CD8-positive, alpha-beta memory T cell (primary cell): Measurements from ENCODE around the gene SPIRE2. TPM values are rescaled to one million over a fixed set of nuclear protein-coding genes. Genes with fewer than 3 reads are reported as not detected.

Source experiments
- CTCF ChIA-PET: fragments of 350-600 bp; sonication (Branson Sonifier 250); formaldehyde crosslinking; loops from one replicate; lab custom pipeline; 2021; ENCODE audit warnings: antibody characterized with exemption; lab: Charles Lee
- POLR2A ChIA-PET: fragments of 350-600 bp; sonication (Branson Sonifier 250); formaldehyde crosslinking; loops from one replicate; lab custom pipeline; 2021; ENCODE audit warnings: antibody characterized with exemption; lab: Charles Lee
- DNase-seq, 5 donors: peaks; one replicate each; pipeline versions ENCODE4 v3.0.0 to v3.0.0-alpha.2; 2020 to 2022; ENCODE audit warnings: mixed read lengths in 1 of 5
- H3K27ac ChIP-seq: one replicate; pipeline ENCODE4 v1.7.0; 2013; ENCODE audit warnings: low read depth, mild to moderate bottlenecking, low read length, moderate library complexity
- H3K27me3 ChIP-seq: 2 replicates; pipeline ENCODE4 v1.7.0; 2013; ENCODE audit warnings: low read length, mild to moderate bottlenecking; ENCODE audit not compliant: insufficient read depth, poor library complexity, severe bottlenecking
- H3K36me3 ChIP-seq: 2 replicates; pipeline ENCODE4 v1.7.0; 2013; ENCODE audit warnings: mild to moderate bottlenecking, low read length, moderate library complexity; ENCODE audit not compliant: insufficient read depth
- H3K4me1 ChIP-seq: 2 replicates; pipeline ENCODE4 v1.7.0; 2013; ENCODE audit warnings: mild to moderate bottlenecking, low read length, moderate library complexity; ENCODE audit not compliant: insufficient read depth
- H3K4me3 ChIP-seq: 2 replicates; pipeline ENCODE4 v1.7.0; 2013; ENCODE audit warnings: mild to moderate bottlenecking, low read length
- H3K9me3 ChIP-seq: 2 replicates; pipeline ENCODE4 v1.7.0; 2013; ENCODE audit warnings: mild to moderate bottlenecking, low read length
- H3K27ac Mint-ChIP-seq, 8 donors: one replicate each; pipeline ENCODE4 v1.8.0; 2020 to 2021; ENCODE audit warnings: mixed read lengths in 8 of 8, mild to moderate bottlenecking in 6 of 8, inconsistent platforms in 3 of 8, moderate library complexity in 3 of 8
- H3K27me3 Mint-ChIP-seq, 2 donors: one replicate each; pipeline ENCODE4 v1.8.0; 2020 to 2021; ENCODE audit warnings: mixed read lengths in 2 of 2, mild to moderate bottlenecking in 1 of 2, moderate library complexity in 1 of 2
- H3K36me3 Mint-ChIP-seq, 3 donors: one replicate each; pipeline ENCODE4 v1.8.0; 2020 to 2021; ENCODE audit warnings: mixed read lengths in 3 of 3, inconsistent platforms in 1 of 3, mild to moderate bottlenecking in 1 of 3
- H3K4me1 Mint-ChIP-seq, 3 donors: one replicate each; pipeline ENCODE4 v1.8.0; 2020 to 2021; ENCODE audit warnings: mixed read lengths in 3 of 3, inconsistent platforms in 1 of 3, mild to moderate bottlenecking in 1 of 3
- H3K4me3 Mint-ChIP-seq, 7 donors: one replicate each; pipeline ENCODE4 v1.8.0; 2020 to 2021; ENCODE audit warnings: mixed read lengths in 7 of 7, mild to moderate bottlenecking in 6 of 7, moderate library complexity in 4 of 7, inconsistent platforms in 2 of 7
- H3K9me3 Mint-ChIP-seq, 5 donors: one replicate each; pipeline ENCODE4 v1.8.0; 2020 to 2022; ENCODE audit warnings: mixed read lengths in 5 of 5, mild to moderate bottlenecking in 3 of 5, moderate library complexity in 2 of 5, inconsistent platforms in 1 of 5
- polyA plus RNA-seq: library from polyadenylated mRNA; unstranded; fragments of 300-500 nt; fragmentation: Illumina TruSeq; gene quantifications from one replicate; pipeline ENCODE4 v1.2.3, GENCODE V29; 2021
- total RNA-seq, 2 experiments: library from RNA; stranded (reverse); gene quantifications; one replicate each; pipeline ENCODE4 v1.2.3, GENCODE V29; 2021

SPIRE2 gene
- total and polyA plus RNA-seq, 3 experiments from 2014 or later: 0.18 to 1.4 (median 0.37) TPM

- Mint-ChIP-seq H3K4me1 (peaks cover 16 to 27% (median 21%) of the 10 kb centered on the region in 3 donors), H3K27me3 (no peaks in the 10 kb centered on the region), H3K4me3 (peak overlapping the region in 5 of 7 donors; percentile 46 to 67 (median 54)), H3K9me3 (no peaks in the 10 kb centered on the region), H3K36me3 (no peaks in the 10 kb centered on the region), H3K27ac (peak overlapping the region in 5 of 8 donors; percentile 52 to 89 (median 68))
- no peaks in the 10 kb centered on the region for H3K9me3 ChIP-seq
- no peak overlapping the region for H3K27ac ChIP-seq
- CTCF ChIA-PET: interaction anchor here (2.3 kb wide), 1 partner anchor 17 kb away, joined by 7 read pairs; no protein-coding TSS in a partner anchor
- H3K36me3 ChIP-seq: no peaks in the 10 kb centered on the region
- H3K4me3 ChIP-seq: no peak overlapping the region
- POLR2A ChIA-PET: no interaction called here
- peaks cover 20% of the 10 kb centered on the region for H3K4me1 ChIP-seq
- DNase-seq: no peak
- no peaks in the 10 kb centered on the region for H3K27me3 ChIP-seq
Measured at GRCh38 chr16:89844739-89845339, 16.6 kb downstream of the SPIRE2 start.

DNA sequence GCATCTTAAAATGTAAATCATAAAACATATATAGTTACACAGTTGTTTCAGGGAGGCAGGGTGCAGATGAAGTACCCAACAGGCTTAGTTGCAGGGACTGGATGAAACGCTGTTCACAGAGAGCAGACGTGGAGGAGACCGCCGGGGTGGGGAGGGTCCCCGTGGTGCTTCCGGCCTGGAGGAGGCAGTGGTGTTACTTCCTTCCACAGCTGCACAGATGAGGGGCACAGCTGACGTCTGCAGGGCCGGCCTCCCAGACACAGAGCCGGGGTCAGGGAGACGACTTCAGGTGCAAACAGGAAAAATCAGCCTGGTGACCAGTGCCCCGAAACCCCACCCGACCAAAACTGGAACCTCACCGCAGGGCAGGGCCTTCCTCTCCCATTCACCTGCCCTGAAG is 17.1 kb downstream of the SPIRE2 start:
- peak in 4 of 5 donors; percentile 15 to 60 (median 36) for DNase-seq

GRCh38 chr16:89847051-89847939 is 19.0 kb downstream of the SPIRE2 start:
- H3K9me3 ChIP-seq: no peaks in the 10 kb centered on the region
- H3K36me3 ChIP-seq: no peaks in the 10 kb centered on the region
- no peaks in the 10 kb centered on the region for H3K27me3 Mint-ChIP-seq
- H3K27ac ChIP-seq: no peak overlapping the region
- H3K27me3 ChIP-seq: no peaks in the 10 kb centered on the region
- no peaks in the 10 kb centered on the region for H3K36me3 Mint-ChIP-seq
- peaks cover 10% of the 10 kb centered on the region for H3K4me1 ChIP-seq
- no peak overlapping the region for H3K4me3 Mint-ChIP-seq
- ChIA-PET POLR2A (no interaction called here), CTCF (no interaction called here)
- peak overlapping the region in 1 of 8 donors; percentile 43 for H3K27ac Mint-ChIP-seq
- H3K9me3 Mint-ChIP-seq: no peaks in the 10 kb centered on the region
- no peak for DNase-seq
- H3K4me1 Mint-ChIP-seq: peaks cover 9 to 14% (median 14%) of the 10 kb centered on the region in 3 donors
- no peak overlapping the region for H3K4me3 ChIP-seq

More for the DNA sequence above, 17.1 kb downstream of the SPIRE2 start:
- Mint-ChIP-seq H3K27me3 (no peaks in the 10 kb centered on the region), H3K9me3 (no peaks in the 10 kb centered on the region), H3K27ac (peak overlapping the region in 5 of 8 donors; percentile 52 to 89 (median 68)), H3K36me3 (no peaks in the 10 kb centered on the region), H3K4me3 (peak overlapping the region in 6 of 7 donors; percentile 20 to 69 (median 54)), H3K4me1 (peaks cover 16 to 26% (median 21%) of the 10 kb centered on the region in 3 donors)
- Histone ChIP-seq H3K36me3 (no peaks in the 10 kb centered on the region), H3K4me1 (peaks cover 20% of the 10 kb centered on the region), H3K27me3 (no peaks in the 10 kb centered on the region), H3K27ac (no peak overlapping the region), H3K4me3 (no peak overlapping the region), H3K9me3 (no peaks in the 10 kb centered on the region)
- CTCF ChIA-PET: interaction anchor here (2.3 kb wide), 1 partner anchor 16 kb away, joined by 7 read pairs; no protein-coding TSS in a partner anchor
- POLR2A ChIA-PET: no interaction called here

DNA sequence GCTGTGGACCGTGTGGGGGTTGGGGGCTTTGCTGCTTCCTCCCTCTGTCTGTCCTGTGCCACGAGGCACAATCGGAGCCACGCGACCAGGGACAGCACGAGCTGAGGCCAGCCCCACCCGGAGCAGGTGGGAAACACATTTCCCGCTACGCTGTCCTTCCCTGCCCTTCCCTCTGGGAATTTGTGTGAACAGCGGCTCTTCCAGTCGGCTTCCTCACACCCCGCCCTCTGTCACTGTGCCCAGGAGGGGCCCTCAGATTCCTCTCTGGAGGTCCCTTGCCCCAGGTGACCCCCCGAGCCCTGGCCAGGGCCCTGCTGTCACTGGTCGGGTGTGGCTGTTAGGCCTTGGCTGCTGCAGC is 19.6 kb downstream of the SPIRE2 start:
- H3K4me1 ChIP-seq: peaks cover 10% of the 10 kb centered on the region
- no peaks in the 10 kb centered on the region for H3K27me3 ChIP-seq
- Mint-ChIP-seq H3K27me3 (no peaks in the 10 kb centered on the region), H3K4me3 (no peak overlapping the region), H3K9me3 (no peaks in the 10 kb centered on the region), H3K4me1 (peaks cover 9 to 11% (median 10%) of the 10 kb centered on the region in 3 donors), H3K36me3 (no peaks in the 10 kb centered on the region), H3K27ac (no peak overlapping the region)
- no peak overlapping the region for H3K27ac ChIP-seq
- H3K9me3 ChIP-seq: no peaks in the 10 kb centered on the region
- ChIA-PET POLR2A (no interaction called here), CTCF (no interaction called here)
- H3K36me3 ChIP-seq: no peaks in the 10 kb centered on the region
- no peak overlapping the region for H3K4me3 ChIP-seq
- DNase-seq: no peak

DNA sequence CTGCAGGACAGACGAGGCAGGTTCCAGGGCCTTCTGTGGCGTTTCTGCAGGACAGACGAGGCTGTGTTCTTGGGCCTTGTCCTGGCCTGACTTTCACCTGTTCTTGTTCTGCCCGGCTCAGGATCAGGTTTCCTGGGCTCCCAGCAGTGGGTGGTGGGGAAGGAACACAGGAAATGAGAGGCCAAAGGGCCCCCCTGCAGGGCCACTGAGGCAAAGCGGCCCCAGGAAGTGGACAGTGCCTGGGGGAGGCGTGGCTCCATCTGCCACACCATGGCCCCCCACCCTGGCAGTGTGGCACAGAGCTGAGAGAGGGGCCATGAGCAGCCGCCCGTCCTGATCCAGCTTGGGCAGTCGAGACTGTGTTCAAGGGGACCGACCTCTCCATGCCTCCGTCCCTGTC is 20.7 kb downstream of the SPIRE2 start:
- DNase-seq: no peak
- no peak overlapping the region for H3K27ac Mint-ChIP-seq
- H3K4me3 Mint-ChIP-seq: no peak overlapping the region
- Histone ChIP-seq H3K27ac (no peak overlapping the region), H3K4me3 (no peak overlapping the region), H3K9me3 (no peaks in the 10 kb centered on the region), H3K36me3 (no peaks in the 10 kb centered on the region), H3K4me1 (peaks cover 10% of the 10 kb centered on the region), H3K27me3 (no peaks in the 10 kb centered on the region)
- no peaks in the 10 kb centered on the region for H3K9me3 Mint-ChIP-seq
- CTCF ChIA-PET: no interaction called here
- POLR2A ChIA-PET: interaction anchor here (0.6 kb wide), 1 partner anchor 12 kb away, joined by 3 read pairs; no protein-coding TSS in a partner anchor
- H3K4me1 Mint-ChIP-seq: peaks cover 9 to 11% (median 9%) of the 10 kb centered on the region in 3 donors
- H3K27me3 Mint-ChIP-seq: no peaks in the 10 kb centered on the region
- no peaks in the 10 kb centered on the region for H3K36me3 Mint-ChIP-seq

- no peak for DNase-seq
- no peak overlapping the region for H3K4me3 ChIP-seq
- no peaks in the 10 kb centered on the region for H3K9me3 Mint-ChIP-seq
- H3K36me3 ChIP-seq: no peaks in the 10 kb centered on the region
- no peaks in the 10 kb centered on the region for H3K27me3 ChIP-seq
- no peaks in the 10 kb centered on the region for H3K4me1 Mint-ChIP-seq
- H3K9me3 ChIP-seq: no peaks in the 10 kb centered on the region
- H3K4me3 Mint-ChIP-seq: no peak overlapping the region
- no peaks in the 10 kb centered on the region for H3K36me3 Mint-ChIP-seq
- H3K27ac Mint-ChIP-seq: no peak overlapping the region
- peaks cover 0 to 3% of the 10 kb centered on the region in 2 donors for H3K27me3 Mint-ChIP-seq
- H3K27ac ChIP-seq: no peak overlapping the region
- H3K4me1 ChIP-seq: no peaks in the 10 kb centered on the region
- CTCF ChIA-PET: interaction anchor here (0.6 kb wide), 2 partner anchors 40 to 310 kb away, joined by 3 read pairs; no protein-coding TSS in a partner anchor
- POLR2A ChIA-PET: interaction anchor here (0.6 kb wide), 1 partner anchor 20 kb away, joined by 3 read pairs; the partner anchor contains the start of gene TCF25
Measured at GRCh38 chr16:89853306-89853993, 25.2 kb downstream of the SPIRE2 start.

DNA sequence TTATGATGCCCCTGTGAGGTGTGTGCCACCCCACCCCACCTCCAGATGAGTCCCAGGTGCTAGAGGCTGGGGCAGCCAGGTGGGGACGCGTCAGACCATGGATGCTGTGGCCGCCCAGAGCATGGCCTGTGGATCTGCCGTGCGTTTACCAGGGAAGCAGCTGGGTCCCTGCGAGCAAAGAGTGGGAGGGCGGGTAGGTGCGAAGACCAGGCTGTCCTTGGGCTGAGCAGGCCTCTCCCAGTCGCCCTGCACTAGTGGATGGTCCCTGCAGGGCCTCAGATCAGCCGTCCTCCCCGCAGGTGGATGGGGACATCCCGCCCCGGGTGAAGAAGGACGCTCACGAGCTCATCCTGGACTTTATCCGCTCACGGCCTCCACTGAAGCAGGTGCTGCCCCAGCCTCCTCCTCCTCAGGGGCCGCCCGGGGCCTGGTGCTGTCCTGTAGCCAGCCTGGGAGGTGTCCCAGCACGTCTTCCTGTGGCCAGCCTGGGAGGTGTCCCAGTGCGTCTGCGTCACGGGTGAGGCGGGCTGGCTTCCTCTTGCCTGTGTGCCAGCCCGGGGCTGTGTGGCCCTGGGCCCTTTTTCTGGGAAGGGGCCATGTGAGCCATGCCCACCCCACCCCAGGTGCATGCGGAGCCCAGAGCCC is 27.1 kb downstream of the SPIRE2 start:
- H3K4me1 ChIP-seq: peaks cover under 1% of the 10 kb centered on the region
- no peaks in the 10 kb centered on the region for H3K27me3 ChIP-seq
- Mint-ChIP-seq H3K27me3 (peaks cover 0 to 3% of the 10 kb centered on the region in 2 donors), H3K36me3 (no peaks in the 10 kb centered on the region), H3K4me3 (no peak overlapping the region), H3K9me3 (no peaks in the 10 kb centered on the region), H3K4me1 (no peaks in the 10 kb centered on the region), H3K27ac (no peak overlapping the region)
- ChIA-PET CTCF (interaction anchor here (9.9 kb wide), 1 partner anchor 157 kb away, joined by 111 read pairs; the partner anchor contains the start of gene SPATA2L), POLR2A (no interaction called here)
- no peak overlapping the region for H3K4me3 ChIP-seq
- H3K9me3 ChIP-seq: no peaks in the 10 kb centered on the region
- no peak for DNase-seq
- H3K36me3 ChIP-seq: no peaks in the 10 kb centered on the region
- H3K27ac ChIP-seq: no peak overlapping the region
